ENCODE measurements around the gene P2RX2. TPM values are rescaled to one million over a fixed set of nuclear protein-coding genes. Genes with fewer than 3 reads are reported as not detected.

The P2RX2 gene
- total RNA-seq, 1 experiment from 2014 or later, result not detected

DNA sequence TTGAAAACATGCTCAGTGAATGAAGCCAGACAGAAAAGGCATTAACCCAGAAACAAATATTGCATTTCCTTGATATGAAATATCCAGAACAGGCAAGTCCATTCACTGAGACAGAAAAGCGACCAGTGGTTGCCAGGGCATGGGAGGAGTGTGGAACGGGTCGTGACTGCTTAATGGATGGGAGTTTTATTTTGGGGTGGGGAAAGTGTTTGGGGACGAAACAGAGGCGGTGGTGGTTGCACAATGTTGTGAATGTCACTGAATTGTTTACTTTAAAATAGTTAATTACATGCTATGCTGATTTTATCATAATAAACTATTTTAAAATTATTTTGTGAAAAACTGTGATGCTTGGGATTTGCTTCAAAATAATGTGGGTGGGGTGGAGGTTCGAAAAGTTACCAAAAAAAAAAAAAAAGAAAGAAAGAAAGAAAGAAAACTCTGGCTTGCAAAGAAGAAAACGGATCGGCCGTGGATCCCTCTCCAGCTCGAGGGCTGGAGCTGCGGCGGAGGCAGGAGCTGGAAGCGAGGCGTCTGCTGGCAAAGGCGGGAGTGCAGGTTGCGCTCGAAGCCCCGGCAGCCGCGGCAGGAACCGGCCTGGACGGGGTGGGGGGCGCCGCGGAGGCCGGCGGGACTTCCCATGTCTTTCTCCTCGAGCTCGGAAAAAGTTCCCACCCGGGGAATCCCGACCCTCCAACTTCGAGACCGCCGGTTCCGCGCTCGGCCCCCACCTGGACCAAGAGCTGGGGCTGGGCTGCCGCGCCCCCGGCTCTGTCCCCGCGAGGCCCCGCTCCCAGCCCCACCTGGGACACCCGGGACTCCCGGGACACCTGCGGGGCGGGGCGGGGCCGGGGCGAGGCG is 524 bp upstream of the P2RX2 start:
- no peaks in the 10 kb centered on the region for H3K27me3 ChIP-seq (ENCODE audit: low read length)
- H3K4me2 ChIP-seq (ENCODE audit: low read depth, low read length, poor library complexity, severe bottlenecking), result no peak overlapping the region
- DNase-seq, result no peak

GRCh38 chr12:132619071-132619385 is 452 bp downstream of the P2RX2 start:
- H3K27me3 ChIP-seq (ENCODE audit: low read length), result no peaks in the 10 kb centered on the region

More for the DNA sequence above, 524 bp upstream of the P2RX2 start:
- H2AFZ ChIP-seq (ENCODE audit: low read length), result no peak overlapping the region
- no peaks in the 10 kb centered on the region for H4K20me1 ChIP-seq (ENCODE audit: insufficient read depth, low read depth, low read length)
- H3K9ac ChIP-seq (ENCODE audit: low read length), result no peak overlapping the region
- H3K4me1 ChIP-seq (ENCODE audit: low read length), result no peaks in the 10 kb centered on the region
- H3K4me3 ChIP-seq (ENCODE audit: low read length), result no peak overlapping the region
- H3K36me3 ChIP-seq (ENCODE audit: insufficient read depth, low read length), result no peaks in the 10 kb centered on the region
- H3K9me2 ChIP-seq (replicated peaks; ENCODE audit: insufficient read depth, low read length), result no peaks in the 10 kb centered on the region
- no peaks in the 10 kb centered on the region for H3K79me2 ChIP-seq (ENCODE audit: low read length)
- H3K27ac ChIP-seq (ENCODE audit: low read length), result no peak overlapping the region
- H3K9me3 ChIP-seq (ENCODE audit: low read length), result no peaks in the 10 kb centered on the region

GRCh38 chr12:132619386-132620112 is 973 bp downstream of the P2RX2 start:
- Histone ChIP-seq H3K27me3 (ENCODE audit: low read length) (no peaks in the 10 kb centered on the region), H3K79me2 (ENCODE audit: low read length) (no peaks in the 10 kb centered on the region), H3K9me2 (replicated peaks; ENCODE audit: insufficient read depth, low read length) (no peaks in the 10 kb centered on the region), H4K20me1 (ENCODE audit: insufficient read depth, low read depth, low read length) (no peaks in the 10 kb centered on the region), H3K9me3 (ENCODE audit: low read length) (no peaks in the 10 kb centered on the region), H3K4me3 (ENCODE audit: low read length) (no peak overlapping the region), H3K9ac (ENCODE audit: low read length) (no peak overlapping the region), H3K4me1 (ENCODE audit: low read length) (no peaks in the 10 kb centered on the region; the same call in 1 of the 2 replicates), H3K27ac (ENCODE audit: low read length) (no peak overlapping the region), H2AFZ (ENCODE audit: low read length) (no peak overlapping the region), H3K36me3 (ENCODE audit: insufficient read depth, low read length) (no peaks in the 10 kb centered on the region), H3K4me2 (ENCODE audit: low read depth, low read length, poor library complexity, severe bottlenecking) (no peak overlapping the region)
- DNase-seq, result no peak

More at GRCh38 chr12:132619071-132619385, 452 bp downstream of the P2RX2 start:
- no peaks in the 10 kb centered on the region; the same call in 1 of the 2 replicates for H3K4me1 ChIP-seq (ENCODE audit: low read length)
- H2AFZ ChIP-seq (ENCODE audit: low read length), result no peak overlapping the region
- DNase-seq, result no peak
- no peak overlapping the region for H3K4me2 ChIP-seq (ENCODE audit: low read depth, low read length, poor library complexity, severe bottlenecking)
- H3K9me3 ChIP-seq (ENCODE audit: low read length), result no peaks in the 10 kb centered on the region
- H3K9me2 ChIP-seq (replicated peaks; ENCODE audit: insufficient read depth, low read length), result no peaks in the 10 kb centered on the region
- no peak overlapping the region for H3K4me3 ChIP-seq (ENCODE audit: low read length)
- H3K9ac ChIP-seq (ENCODE audit: low read length), result no peak overlapping the region
- H3K79me2 ChIP-seq (ENCODE audit: low read length), result no peaks in the 10 kb centered on the region
- no peak overlapping the region for H3K27ac ChIP-seq (ENCODE audit: low read length)
- no peaks in the 10 kb centered on the region for H3K36me3 ChIP-seq (ENCODE audit: insufficient read depth, low read length)
- no peaks in the 10 kb centered on the region for H4K20me1 ChIP-seq (ENCODE audit: insufficient read depth, low read depth, low read length)

- Histone ChIP-seq H3K36me3 (ENCODE audit: insufficient read depth, low read length) (no peaks in the 10 kb centered on the region), H3K9me2 (replicated peaks; ENCODE audit: insufficient read depth, low read length) (no peaks in the 10 kb centered on the region), H2AFZ (ENCODE audit: low read length) (no peak overlapping the region), H3K27ac (ENCODE audit: low read length) (no peak overlapping the region), H3K4me3 (ENCODE audit: low read length) (no peak overlapping the region), H3K4me2 (ENCODE audit: low read depth, low read length, poor library complexity, severe bottlenecking) (no peak overlapping the region), H3K9me3 (ENCODE audit: low read length) (no peaks in the 10 kb centered on the region), H3K9ac (ENCODE audit: low read length) (no peak overlapping the region), H3K27me3 (ENCODE audit: low read length) (no peaks in the 10 kb centered on the region), H4K20me1 (ENCODE audit: insufficient read depth, low read depth, low read length) (no peaks in the 10 kb centered on the region), H3K79me2 (ENCODE audit: low read length) (no peaks in the 10 kb centered on the region), H3K4me1 (ENCODE audit: low read length) (no peaks in the 10 kb centered on the region; the same call in 1 of the 2 replicates)
- DNase-seq, result no peak
Measured at GRCh38 chr12:132620113-132620898, 1.7 kb downstream of the P2RX2 start.

DNA sequence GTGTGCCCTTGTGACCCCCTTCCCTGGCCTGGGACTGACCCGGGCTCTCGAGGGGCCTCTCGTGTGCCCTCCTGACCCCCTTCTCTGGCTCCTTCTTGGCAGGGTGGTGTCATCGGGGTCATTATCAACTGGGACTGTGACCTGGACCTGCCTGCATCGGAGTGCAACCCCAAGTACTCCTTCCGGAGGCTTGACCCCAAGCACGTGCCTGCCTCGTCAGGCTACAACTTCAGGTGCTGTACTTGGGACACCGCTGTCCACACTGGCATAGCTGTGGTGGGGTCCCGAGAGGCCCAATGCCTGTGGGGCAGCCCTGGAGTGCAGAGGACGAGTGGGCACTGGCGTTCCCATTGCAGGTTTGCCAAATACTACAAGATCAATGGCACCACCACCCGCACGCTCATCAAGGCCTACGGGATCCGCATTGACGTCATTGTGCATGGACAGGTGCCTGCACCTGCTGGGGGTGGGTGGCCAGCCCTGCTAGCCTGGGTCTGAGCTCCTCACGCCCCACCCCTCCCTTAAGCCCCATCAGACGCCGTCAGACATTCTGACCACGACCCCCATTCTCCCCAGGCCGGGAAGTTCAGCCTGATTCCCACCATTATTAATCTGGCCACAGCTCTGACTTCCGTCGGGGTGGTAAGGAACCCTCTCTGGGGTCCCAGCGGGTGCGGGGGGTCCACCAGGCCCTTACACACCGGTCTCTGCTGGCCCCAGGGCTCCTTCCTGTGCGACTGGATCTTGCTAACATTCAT is 2.5 kb downstream of the P2RX2 start:
- no peak overlapping the region for H2AFZ ChIP-seq (ENCODE audit: low read length)
- H3K36me3 ChIP-seq (ENCODE audit: insufficient read depth, low read length), result no peaks in the 10 kb centered on the region
- no peaks in the 10 kb centered on the region; the same call in 1 of the 2 replicates for H3K4me1 ChIP-seq (ENCODE audit: low read length)
- no peak overlapping the region for H3K9ac ChIP-seq (ENCODE audit: low read length)
- H3K4me2 ChIP-seq (ENCODE audit: low read depth, low read length, poor library complexity, severe bottlenecking), result no peak overlapping the region
- H3K27ac ChIP-seq (ENCODE audit: low read length), result no peak overlapping the region
- H3K9me3 ChIP-seq (ENCODE audit: low read length), result no peaks in the 10 kb centered on the region
- no peak overlapping the region for H3K4me3 ChIP-seq (ENCODE audit: low read length)
- no peaks in the 10 kb centered on the region for H3K79me2 ChIP-seq (ENCODE audit: low read length)
- no peak for DNase-seq
- no peaks in the 10 kb centered on the region for H3K27me3 ChIP-seq (ENCODE audit: low read length)
- no peaks in the 10 kb centered on the region for H3K9me2 ChIP-seq (replicated peaks; ENCODE audit: insufficient read depth, low read length)
- H4K20me1 ChIP-seq (ENCODE audit: insufficient read depth, low read depth, low read length), result no peaks in the 10 kb centered on the region

GRCh38 chr12:132621657-132622435 is 3.3 kb downstream of the P2RX2 start:
- no peak for DNase-seq
- Histone ChIP-seq H3K9me2 (replicated peaks; ENCODE audit: insufficient read depth, low read length) (no peaks in the 10 kb centered on the region), H3K27ac (ENCODE audit: low read length) (no peak overlapping the region), H3K79me2 (ENCODE audit: low read length) (no peaks in the 10 kb centered on the region), H3K4me2 (ENCODE audit: low read depth, low read length, poor library complexity, severe bottlenecking) (no peak overlapping the region), H3K9ac (ENCODE audit: low read length) (no peak overlapping the region), H3K9me3 (ENCODE audit: low read length) (no peaks in the 10 kb centered on the region), H3K4me1 (ENCODE audit: low read length) (no peaks in the 10 kb centered on the region; the same call in 1 of the 2 replicates), H3K4me3 (ENCODE audit: low read length) (no peak overlapping the region), H3K36me3 (ENCODE audit: insufficient read depth, low read length) (0 out of 2 replicates have a peak, but pooled peaks cover 3% of the 10 kb centered on the region), H2AFZ (ENCODE audit: low read length) (no peak overlapping the region), H3K27me3 (ENCODE audit: low read length) (no peaks in the 10 kb centered on the region), H4K20me1 (ENCODE audit: insufficient read depth, low read depth, low read length) (no peaks in the 10 kb centered on the region)

GRCh38 chr12:132622437-132623071 is 4.0 kb downstream of the P2RX2 start:
- Histone ChIP-seq H3K9ac (ENCODE audit: low read length) (no peak overlapping the region), H3K27ac (ENCODE audit: low read length) (no peak overlapping the region), H3K27me3 (ENCODE audit: low read length) (no peaks in the 10 kb centered on the region), H4K20me1 (ENCODE audit: insufficient read depth, low read depth, low read length) (no peaks in the 10 kb centered on the region), H3K79me2 (ENCODE audit: low read length) (no peaks in the 10 kb centered on the region), H2AFZ (ENCODE audit: low read length) (no peak overlapping the region), H3K9me2 (replicated peaks; ENCODE audit: insufficient read depth, low read length) (no peaks in the 10 kb centered on the region), H3K9me3 (ENCODE audit: low read length) (no peaks in the 10 kb centered on the region), H3K4me1 (ENCODE audit: low read length) (no peaks in the 10 kb centered on the region; the same call in 1 of the 2 replicates), H3K36me3 (ENCODE audit: insufficient read depth, low read length) (0 out of 2 replicates have a peak, but pooled peaks cover 3% of the 10 kb centered on the region), H3K4me2 (ENCODE audit: low read depth, low read length, poor library complexity, severe bottlenecking) (no peak overlapping the region), H3K4me3 (ENCODE audit: low read length) (no peak overlapping the region)
- DNase-seq, result peak; percentile 52
